A673 (cell line): Measurements from ENCODE around the gene ASTN2. TPM values are rescaled to one million over a fixed set of nuclear protein-coding genes. Genes with fewer than 3 reads are reported as not detected.

Experiments used
- BruUV-seq: library from RNA; stranded (reverse); fragments of 400-500 nt; replicated peaks from 2 replicates; lab custom pipeline; 2021; lab: Mats Ljungman, UMichigan
- CTCF ChIA-PET: fragments of 300-600 bp; sonication (Branson Sonifier 250); formaldehyde crosslinking; loops from one replicate; lab custom pipeline; 2022; ENCODE audit warnings: antibody characterized with exemption; lab: Charles Lee
- POLR2A ChIA-PET: fragments of 300-600 bp; sonication (Branson Sonifier 250); formaldehyde crosslinking; loops from one replicate; lab custom pipeline; 2022; ENCODE audit warnings: antibody characterized with exemption; ENCODE audit not compliant: low non-redundant PET; lab: Charles Lee
- DNase-seq: peaks from one replicate; pipeline ENCODE4 v3.0.0-alpha.2; 2015; ENCODE audit warnings: low spot score
- H3K27ac ChIP-seq: fragments of 200-600 bp; sonication (generic); 2 replicates; pipeline ENCODE4 v1.5.1; 2016; ENCODE audit warnings: mixed run types, low read depth, mild to moderate bottlenecking, mixed read lengths, antibody characterized with exemption, low read length; ENCODE audit not compliant: poor library complexity, severe bottlenecking
- H3K27me3 ChIP-seq: fragments of 200-600 bp; sonication (generic); replicated peaks from 2 replicates; pipeline ENCODE4 v1.6.1; 2017; ENCODE audit warnings: mixed run types, low read depth, mild to moderate bottlenecking, mixed read lengths, antibody characterized with exemption, low read length; ENCODE audit not compliant: insufficient read depth, poor library complexity
- H3K36me3 ChIP-seq: fragments of 200-600 bp; sonication (generic); 2 replicates; pipeline ENCODE4 v1.6.1; 2016; ENCODE audit warnings: mixed run types, mild to moderate bottlenecking, mixed read lengths, antibody characterized with exemption, low read length; ENCODE audit not compliant: insufficient read depth, poor library complexity, severe bottlenecking
- H3K4me1 ChIP-seq: fragments of 200-600 bp; sonication (generic); 2 replicates; pipeline ENCODE4 v1.6.1; 2017; ENCODE audit warnings: mixed run types, mild to moderate bottlenecking, mixed read lengths, antibody characterized with exemption, low read length; ENCODE audit not compliant: insufficient read depth, poor library complexity, severe bottlenecking
- H3K4me3 ChIP-seq: fragments of 200-600 bp; sonication (generic); 2 replicates; pipeline ENCODE4 v1.5.1; 2016; ENCODE audit warnings: low read depth, mixed run types, mild to moderate bottlenecking, mixed read lengths, low read length; ENCODE audit not compliant: poor library complexity, severe bottlenecking
- H3K9me3 ChIP-seq: fragments of 200-600 bp; sonication (generic); 2 replicates; pipeline ENCODE4 v1.6.1; 2016; ENCODE audit warnings: mixed run types, low read depth, mild to moderate bottlenecking, mixed read lengths, antibody characterized with exemption, low read length; ENCODE audit not compliant: poor library complexity, severe bottlenecking
- CTCF ChIP-seq: fragments of 300-800, 200-600 bp; sonication (generic); conservative IDR thresholded peaks from 2 replicates; pipeline ENCODE4 v1.5.1; 2017; ENCODE audit warnings: low read depth, mild to moderate bottlenecking, antibody characterized with exemption, low read length, moderate library complexity, mixed read lengths
- EZH2 ChIP-seq: fragments of 200-600 bp; sonication (generic); IDR thresholded peaks from 2 replicates; pipeline ENCODE4 v1.6.1; 2017; ENCODE audit warnings: borderline replicate concordance, low read depth, mild to moderate bottlenecking, mixed read lengths, antibody characterized with exemption, low read length; ENCODE audit not compliant: poor library complexity, severe bottlenecking
- intact Hi-C: fragments of 100-400 bp; cut with micrococcal nuclease; formaldehyde crosslinking; loops from one replicate; pipeline ENCODE4 v1.10.0; 2022; ENCODE audit not compliant: unreplicated experiment
- total RNA-seq: library from RNA; stranded (reverse); gene quantifications from 2 replicates; pipeline ENCODE4 v1.2.3, GENCODE V29; 2021

Gene ASTN2
- total RNA-seq, 1 experiment from 2014 or later = 3.4 TPM

DNA sequence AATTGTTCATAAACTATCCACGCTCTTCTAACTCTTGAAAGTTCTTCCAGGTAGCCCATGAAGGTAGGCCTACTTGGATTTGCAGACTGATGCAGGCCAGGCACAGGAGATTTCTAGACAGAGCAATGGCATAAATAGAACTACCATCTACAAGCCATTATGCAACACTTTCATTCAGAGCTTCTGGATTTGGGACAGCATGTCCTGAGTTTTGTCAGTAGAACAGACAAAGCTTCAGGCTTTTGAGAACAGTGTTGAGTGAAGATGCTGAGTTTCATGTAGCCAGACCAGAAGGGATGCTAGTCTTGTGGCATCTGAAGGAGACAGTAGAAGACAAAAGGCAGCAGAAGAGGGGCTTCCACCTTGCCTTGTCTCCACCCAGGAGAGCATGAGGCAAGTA, 531.2 kb downstream of the ASTN2 start:
- Histone ChIP-seq H3K9me3 (no peaks in the 10 kb centered on the region), H3K4me3 (no peak overlapping the region), H3K36me3 (no peaks in the 10 kb centered on the region), H3K27me3 (no peaks in the 10 kb centered on the region), H3K27ac (no peak overlapping the region), H3K4me1 (no peaks in the 10 kb centered on the region)
- CTCF ChIA-PET = no interaction called here
- DNase-seq = no peak
- POLR2A ChIA-PET = no interaction called here
- TF ChIP-seq CTCF (no peak), EZH2 (no peak)
- no TSS peak for BruUV-seq
- intact Hi-C loops = no loop called here

- no peak for DNase-seq
- Histone ChIP-seq H3K9me3 (peaks cover 10% of the 10 kb centered on the region), H3K27ac (no peak overlapping the region), H3K4me3 (no peak overlapping the region), H3K4me1 (no peaks in the 10 kb centered on the region), H3K27me3 (no peaks in the 10 kb centered on the region), H3K36me3 (no peaks in the 10 kb centered on the region)
- no TSS peak for BruUV-seq
- CTCF ChIA-PET = no interaction called here
- intact Hi-C loops = no loop called here
- TF ChIP-seq EZH2 (no peak), CTCF (no peak)
- POLR2A ChIA-PET = no interaction called here
Measured at GRCh38 chr9:116877072-116877471, 537.8 kb downstream of the ASTN2 start.

DNA sequence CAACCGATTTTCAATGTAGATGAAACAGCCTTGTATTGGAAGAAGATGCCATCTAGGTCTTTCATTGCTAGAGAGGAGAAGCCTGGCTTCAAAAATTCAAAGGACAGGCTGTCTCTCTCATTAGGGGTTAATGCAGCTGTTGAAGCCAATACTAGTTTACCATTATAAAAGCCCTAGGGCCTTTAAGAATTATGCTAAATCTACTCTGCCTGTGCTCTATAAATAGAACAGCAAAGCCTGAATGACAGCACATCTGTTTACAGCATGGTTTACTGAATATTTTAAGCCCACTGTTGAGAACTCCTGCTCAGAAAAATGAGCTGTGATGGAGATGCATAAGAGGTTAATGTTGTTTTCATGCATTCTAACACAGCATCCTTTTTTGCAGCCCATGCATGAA, 539.3 kb downstream of the ASTN2 start:
- Histone ChIP-seq H3K4me1 (no peaks in the 10 kb centered on the region), H3K27me3 (no peaks in the 10 kb centered on the region), H3K9me3 (peaks cover 10% of the 10 kb centered on the region), H3K4me3 (no peak overlapping the region), H3K27ac (no peak overlapping the region), H3K36me3 (no peaks in the 10 kb centered on the region)
- ChIA-PET POLR2A (no interaction called here), CTCF (no interaction called here)
- TF ChIP-seq EZH2 = no peak
- no peak for TF ChIP-seq CTCF
- BruUV-seq = no TSS peak
- intact Hi-C loops = no loop called here
- DNase-seq = no peak
